ENCODE data around the gene ANAPC2. TPM values are rescaled to one million over a fixed set of nuclear protein-coding genes. Genes with fewer than 3 reads are reported as not detected.
A peak's percentile ranks its signal among the peaks of the same experiment; 100 is the strongest.

The ANAPC2 gene
- total RNA-seq, 1 experiment from 2014 or later = 9.0 TPM

DNA sequence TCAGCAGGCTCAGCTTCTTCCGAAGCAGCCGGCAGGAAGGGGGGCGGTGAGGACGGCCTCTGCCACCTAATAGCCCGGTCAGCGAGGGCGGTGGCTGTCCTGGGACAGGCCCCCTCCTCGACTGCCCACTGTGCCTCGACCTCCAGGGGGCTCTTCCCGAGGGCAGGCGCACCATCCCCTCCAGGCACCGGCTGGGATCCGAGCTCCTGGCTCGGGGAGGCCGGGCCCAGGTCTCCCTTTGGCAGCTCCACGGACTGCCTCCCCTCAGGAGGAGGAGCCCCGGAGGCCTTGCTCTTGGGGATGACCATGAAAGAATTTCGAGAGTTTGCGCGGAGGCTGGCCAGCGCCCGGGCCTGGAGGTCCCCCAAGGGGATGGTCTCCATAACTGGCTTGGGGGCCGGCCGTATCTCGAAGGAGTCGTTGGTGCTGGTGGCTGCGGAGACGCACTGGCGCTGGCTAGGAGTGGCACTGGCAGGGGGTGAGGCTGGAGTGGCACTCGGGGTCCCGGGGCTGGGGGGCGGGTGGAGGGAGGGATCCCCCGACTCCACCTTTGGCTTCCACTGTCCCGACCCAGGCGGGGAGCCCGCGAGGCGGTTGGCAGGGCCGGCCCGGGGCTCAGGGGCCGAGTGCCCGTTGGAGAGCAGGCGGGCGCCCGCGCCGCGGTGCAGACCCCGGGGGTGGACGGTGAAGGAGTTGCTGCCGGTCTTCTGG lies 11.2 kb upstream of the ANAPC2 start:
- no peak for DNase-seq (ENCODE audit: low read depth, low spot score)
- in situ Hi-C loops (cut with HindIII; ENCODE audit: low pct_unique_long_range_greater_than_20kb, low sequenced_read_pairs) = no loop called here

DNA sequence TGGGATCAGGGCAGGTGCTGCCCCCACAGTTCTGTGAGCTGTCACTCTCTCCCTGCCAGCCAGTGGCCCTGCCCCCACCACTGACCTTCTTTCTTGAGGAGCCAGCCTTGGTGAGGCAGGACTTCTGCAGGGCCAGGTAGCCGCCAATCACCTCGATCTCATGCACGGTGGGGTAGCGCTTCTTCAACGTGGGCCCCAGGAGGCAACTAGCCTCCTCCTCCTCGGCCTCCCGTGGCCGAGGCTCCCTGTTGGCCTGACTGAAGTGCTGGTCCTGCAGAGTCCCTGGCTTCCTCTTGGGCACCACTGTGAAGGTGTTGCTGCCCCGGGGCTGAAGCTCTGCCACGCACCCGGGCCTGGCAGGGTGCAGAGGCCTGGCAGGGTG lies 10.5 kb upstream of the ANAPC2 start:
- no peak for DNase-seq (ENCODE audit: low read depth, low spot score)
- in situ Hi-C loops (cut with HindIII; ENCODE audit: low pct_unique_long_range_greater_than_20kb, low sequenced_read_pairs) = no loop called here

DNA sequence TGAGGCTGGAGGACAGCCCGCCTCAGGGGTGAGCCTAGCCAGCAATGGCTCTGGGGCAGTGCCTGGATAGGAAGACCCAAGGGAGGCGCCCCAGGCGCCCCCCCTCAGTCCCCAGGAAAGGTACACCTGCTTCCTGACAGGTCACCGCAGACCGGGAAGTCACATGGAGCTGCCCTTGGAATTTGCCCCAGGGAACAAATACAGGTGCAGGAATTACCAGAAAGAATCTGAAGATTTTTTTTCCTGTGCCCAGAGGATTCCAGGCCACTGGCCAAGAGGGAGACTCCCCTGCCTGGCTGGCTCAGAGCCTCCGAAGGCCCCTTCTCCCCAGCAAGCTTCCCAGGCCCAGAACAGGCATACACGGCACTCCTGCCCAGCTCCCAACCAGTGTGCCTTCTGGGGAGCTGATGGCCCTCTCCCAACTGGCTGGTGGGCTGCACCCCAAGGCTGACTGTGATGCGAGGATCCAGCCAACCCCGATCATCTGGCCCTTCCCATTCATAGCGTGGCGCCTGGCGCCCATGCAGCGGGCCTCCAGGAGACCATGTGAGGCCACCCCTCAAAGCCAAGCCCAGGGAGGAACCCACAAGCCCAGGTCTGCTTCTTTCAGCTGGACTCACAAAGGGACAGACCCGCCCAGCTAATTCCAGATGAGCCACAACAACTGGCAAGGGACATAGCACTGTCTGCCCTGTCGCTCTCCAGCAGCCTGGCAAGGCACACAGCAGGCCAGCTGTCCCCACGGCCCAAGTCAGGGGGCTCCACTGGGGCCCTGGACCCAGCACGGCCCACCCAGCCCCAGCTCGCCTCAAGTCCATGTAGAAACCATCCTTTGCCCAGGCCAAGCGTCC lies 9.9 kb upstream of the ANAPC2 start:
- in situ Hi-C loops (cut with HindIII; ENCODE audit: low pct_unique_long_range_greater_than_20kb, low sequenced_read_pairs) = no loop called here
- DNase-seq (ENCODE audit: low read depth, low spot score) = no peak

DNA sequence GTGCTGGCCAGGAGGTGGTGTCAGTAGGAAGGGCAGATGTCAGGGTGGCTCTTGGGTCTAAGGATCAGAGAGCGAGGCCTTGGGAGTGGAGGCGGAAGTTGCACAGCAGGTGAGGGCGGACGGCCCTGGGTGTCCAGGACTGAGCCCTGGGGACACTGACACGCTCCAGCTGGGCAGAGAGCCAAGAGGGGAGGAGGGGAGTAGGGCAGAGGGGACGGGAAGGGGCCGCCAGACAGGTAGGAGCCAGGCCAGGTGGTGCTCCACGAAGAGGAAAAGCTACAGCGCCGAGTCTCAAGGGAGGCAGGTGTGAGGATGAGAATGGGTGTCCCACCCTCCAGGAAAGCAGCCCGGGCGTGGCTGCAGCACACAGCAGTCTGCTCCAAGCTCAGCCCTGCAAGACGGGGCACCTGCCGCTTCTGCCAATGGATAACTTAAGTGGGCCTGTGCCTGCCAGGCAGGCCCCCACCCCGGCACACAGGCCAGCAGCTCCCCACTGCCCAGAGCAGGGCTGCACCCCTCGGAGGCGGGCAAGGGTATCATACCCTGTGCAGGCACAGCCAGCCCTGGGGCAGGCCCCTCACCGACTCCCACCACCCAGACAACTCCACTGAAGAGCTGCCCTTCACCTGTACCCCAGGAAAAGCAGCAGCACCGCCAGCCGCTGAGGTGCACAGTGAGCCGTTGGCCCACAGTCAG lies 7.3 kb upstream of the ANAPC2 start:
- in situ Hi-C loops (cut with HindIII; ENCODE audit: low pct_unique_long_range_greater_than_20kb, low sequenced_read_pairs) = no loop called here
- no peak for DNase-seq (ENCODE audit: low read depth, low spot score)

DNA sequence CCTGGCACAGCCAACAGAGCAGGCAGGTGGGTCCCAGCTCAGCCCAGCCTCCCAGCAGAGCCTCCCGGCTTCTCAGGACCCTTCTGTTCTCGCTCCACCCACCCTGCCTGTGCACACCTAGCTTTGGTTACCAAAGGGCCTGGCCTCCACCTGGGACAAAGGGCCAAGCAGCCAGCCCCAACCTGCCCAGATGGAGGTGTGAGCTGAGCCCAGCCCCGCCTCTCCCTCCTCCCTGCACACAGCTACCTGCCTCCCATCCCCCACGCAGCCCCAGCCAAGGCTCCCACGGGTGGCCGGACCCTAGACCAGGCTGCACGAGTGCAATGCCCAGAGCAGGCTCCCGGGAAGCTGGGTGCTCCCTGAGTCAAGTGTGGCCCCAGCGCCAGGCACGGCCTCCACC lies 6.5 kb upstream of the ANAPC2 start:
- no peak for DNase-seq (ENCODE audit: low read depth, low spot score)
- in situ Hi-C loops (cut with HindIII; ENCODE audit: low pct_unique_long_range_greater_than_20kb, low sequenced_read_pairs) = no loop called here

DNA sequence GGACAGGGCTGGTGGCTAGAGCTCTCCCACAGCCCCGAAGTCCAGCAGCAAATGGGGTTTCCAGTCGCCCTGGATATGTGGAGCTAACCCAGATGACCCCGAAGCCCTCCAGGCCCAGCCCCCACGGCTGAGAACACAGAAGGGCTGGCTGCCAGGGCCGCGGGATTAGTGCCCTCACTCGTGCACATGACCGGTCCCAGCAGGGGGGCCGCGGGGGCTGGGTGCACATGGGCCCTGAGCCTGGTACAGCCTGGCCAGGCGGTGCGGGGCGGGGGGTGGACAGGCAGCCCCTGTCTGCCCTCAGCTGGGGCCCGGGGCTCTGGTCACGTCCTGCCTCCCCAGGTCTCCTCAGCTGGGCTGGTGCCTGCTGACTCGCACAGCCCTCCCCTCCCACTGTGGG lies 6.0 kb upstream of the ANAPC2 start:
- in situ Hi-C loops (cut with HindIII; ENCODE audit: low pct_unique_long_range_greater_than_20kb, low sequenced_read_pairs) = no loop called here
- DNase-seq (ENCODE audit: low read depth, low spot score) = peak; percentile 27

DNA sequence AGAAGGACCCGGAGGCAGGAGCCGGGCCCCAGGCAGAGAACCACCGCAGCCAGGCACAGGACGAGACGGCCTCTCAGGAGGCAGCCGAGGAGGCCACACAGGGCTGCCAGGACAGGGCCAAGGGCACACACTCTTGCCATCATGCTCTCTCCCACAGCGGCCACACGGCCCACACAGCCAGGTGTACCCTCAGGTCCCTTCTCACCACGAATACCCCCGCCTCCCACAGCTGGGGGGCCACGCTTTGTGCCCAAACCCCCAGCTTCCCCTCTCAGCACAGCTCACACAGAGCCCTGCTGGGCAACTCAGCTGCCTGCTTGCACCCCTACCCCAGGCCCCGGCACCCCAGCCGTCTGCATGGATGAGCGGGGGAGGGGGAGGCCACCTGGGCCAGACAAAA lies 5.4 kb upstream of the ANAPC2 start:
- in situ Hi-C loops (cut with HindIII; ENCODE audit: low pct_unique_long_range_greater_than_20kb, low sequenced_read_pairs) = no loop called here
- DNase-seq (ENCODE audit: low read depth, low spot score) = no peak

DNA sequence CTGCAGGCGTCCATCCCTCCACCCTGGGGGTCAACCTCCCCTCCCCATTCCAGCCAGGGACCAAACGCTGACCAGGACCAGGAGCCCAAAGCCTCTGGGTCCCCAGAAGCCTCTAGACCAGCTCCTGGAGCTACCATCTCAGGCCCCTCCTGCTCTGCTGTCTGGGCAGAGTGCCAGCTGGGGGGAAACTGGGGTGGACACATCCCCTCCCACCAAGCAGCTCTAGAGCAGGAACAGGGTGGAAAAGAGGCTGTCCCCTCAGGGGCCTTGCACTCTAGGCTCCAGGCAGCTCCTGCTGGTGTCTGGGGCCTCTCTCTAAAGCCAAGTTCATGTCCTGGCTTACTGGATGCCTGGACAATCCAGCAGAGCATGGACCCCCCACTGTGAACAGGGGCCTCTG lies 4.5 kb upstream of the ANAPC2 start:
- DNase-seq (ENCODE audit: low read depth, low spot score) = no peak
- in situ Hi-C loops (cut with HindIII; ENCODE audit: low pct_unique_long_range_greater_than_20kb, low sequenced_read_pairs) = no loop called here

DNA sequence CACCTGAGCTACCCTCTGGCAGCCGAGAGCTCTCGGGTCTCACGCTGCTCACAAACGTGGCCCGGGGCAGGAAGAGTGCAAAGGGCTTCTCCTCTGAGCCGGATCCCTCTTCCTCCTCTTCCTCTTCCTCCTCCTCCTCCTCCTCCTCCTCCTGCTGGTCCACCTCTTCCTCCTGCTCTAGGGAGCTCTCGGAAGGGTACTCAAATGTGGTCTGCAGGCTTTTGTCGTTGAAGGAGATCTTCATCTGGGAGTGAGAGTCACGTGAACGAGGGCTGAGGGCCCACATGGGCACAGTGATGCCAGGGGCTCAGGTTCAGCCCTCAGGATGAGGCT lies 4.1 kb upstream of the ANAPC2 start:
- DNase-seq (ENCODE audit: low read depth, low spot score) = no peak
- in situ Hi-C loops (cut with HindIII; ENCODE audit: low pct_unique_long_range_greater_than_20kb, low sequenced_read_pairs) = no loop called here

DNA sequence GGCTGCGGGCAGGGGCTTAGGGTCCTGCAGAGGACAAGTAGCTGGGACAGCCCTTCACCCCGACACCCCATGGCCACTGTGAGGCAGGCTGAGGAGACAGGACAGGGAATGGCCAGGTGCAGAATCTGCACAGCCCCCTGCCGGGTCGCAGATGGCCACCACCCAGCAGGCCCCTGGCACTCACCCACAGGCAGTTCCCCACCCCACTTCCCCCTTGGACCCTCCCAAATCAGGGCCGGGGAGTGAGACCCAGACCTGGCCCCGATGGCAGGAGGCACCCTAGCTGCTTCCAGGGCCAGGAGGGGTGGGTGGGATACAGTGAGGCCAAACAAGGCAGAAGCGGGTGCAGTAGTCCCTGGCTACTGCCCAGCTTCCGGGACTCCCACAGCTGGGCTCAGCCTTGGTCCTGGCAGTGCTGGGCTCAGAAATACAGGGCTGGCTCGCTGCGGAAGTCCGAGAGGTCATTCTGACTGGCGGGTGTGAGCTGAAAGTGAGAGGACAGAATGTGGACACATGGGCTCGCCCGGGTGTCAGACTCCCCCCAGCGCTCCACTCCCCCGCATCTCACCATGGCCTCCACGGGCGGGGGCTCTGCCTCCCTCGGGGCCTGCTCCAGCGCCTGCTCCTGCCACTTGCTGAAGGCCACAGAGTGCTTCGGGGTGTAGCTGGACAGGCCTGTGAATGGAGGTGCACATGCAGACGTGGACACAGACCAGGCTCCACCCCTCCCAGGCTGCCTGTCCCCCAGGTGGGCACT lies 3.5 kb upstream of the ANAPC2 start:
- no peak for DNase-seq (ENCODE audit: low read depth, low spot score)
- in situ Hi-C loops (cut with HindIII; ENCODE audit: low pct_unique_long_range_greater_than_20kb, low sequenced_read_pairs) = no loop called here

DNA sequence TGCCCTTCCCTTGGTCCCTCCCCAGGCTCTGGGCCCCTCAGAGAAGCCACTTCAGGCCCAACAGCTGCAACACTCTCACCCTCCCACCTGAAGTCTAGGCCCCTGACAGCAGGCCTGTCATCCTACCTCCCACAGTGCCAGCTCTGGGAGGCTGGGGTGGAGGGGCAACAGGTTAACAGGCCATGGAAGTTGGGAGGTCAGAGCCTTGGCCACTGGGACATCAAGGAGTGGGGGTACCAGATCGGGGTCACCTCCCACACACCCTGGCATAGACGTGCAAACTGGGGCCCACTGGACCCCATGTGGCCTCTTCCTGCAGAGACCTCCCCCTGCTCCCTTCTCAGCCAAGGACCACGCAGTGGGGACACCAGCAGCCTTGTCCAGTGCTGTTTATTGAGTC lies 2.9 kb upstream of the ANAPC2 start:
- in situ Hi-C loops (cut with HindIII; ENCODE audit: low pct_unique_long_range_greater_than_20kb, low sequenced_read_pairs) = no loop called here

DNA sequence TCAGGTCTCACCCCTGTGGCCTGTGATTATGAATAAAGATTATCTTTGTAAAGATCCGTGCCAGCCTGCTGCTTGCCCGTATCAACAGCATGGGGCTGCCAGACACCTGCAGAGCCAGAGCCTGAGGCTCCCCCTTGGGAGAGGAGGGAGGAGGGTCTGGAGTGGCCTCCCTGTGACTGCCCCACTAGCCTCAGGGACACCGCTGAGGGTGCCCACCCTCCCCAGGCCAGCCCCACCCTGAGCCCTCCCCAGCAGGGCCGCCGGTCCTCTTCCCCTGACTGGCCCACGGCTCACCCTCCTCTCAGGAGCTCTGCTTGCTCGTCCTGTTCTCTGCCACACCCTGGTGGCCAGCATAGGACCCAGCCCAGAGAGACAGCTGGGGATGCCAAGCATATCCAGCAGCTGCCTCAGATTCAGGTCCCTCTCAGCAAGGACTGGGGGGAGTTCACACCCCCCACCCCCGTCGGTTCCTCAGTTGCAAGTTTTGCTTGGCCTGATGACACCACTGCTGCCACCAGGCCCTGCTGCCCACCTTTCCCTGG lies 2.0 kb upstream of the ANAPC2 start:
- no peak for DNase-seq (ENCODE audit: low read depth, low spot score)
- in situ Hi-C loops (cut with HindIII; ENCODE audit: low pct_unique_long_range_greater_than_20kb, low sequenced_read_pairs) = no loop called here

More for the DNA sequence above, 2.9 kb upstream of the ANAPC2 start:
- DNase-seq (ENCODE audit: low read depth, low spot score) = no peak

DNA sequence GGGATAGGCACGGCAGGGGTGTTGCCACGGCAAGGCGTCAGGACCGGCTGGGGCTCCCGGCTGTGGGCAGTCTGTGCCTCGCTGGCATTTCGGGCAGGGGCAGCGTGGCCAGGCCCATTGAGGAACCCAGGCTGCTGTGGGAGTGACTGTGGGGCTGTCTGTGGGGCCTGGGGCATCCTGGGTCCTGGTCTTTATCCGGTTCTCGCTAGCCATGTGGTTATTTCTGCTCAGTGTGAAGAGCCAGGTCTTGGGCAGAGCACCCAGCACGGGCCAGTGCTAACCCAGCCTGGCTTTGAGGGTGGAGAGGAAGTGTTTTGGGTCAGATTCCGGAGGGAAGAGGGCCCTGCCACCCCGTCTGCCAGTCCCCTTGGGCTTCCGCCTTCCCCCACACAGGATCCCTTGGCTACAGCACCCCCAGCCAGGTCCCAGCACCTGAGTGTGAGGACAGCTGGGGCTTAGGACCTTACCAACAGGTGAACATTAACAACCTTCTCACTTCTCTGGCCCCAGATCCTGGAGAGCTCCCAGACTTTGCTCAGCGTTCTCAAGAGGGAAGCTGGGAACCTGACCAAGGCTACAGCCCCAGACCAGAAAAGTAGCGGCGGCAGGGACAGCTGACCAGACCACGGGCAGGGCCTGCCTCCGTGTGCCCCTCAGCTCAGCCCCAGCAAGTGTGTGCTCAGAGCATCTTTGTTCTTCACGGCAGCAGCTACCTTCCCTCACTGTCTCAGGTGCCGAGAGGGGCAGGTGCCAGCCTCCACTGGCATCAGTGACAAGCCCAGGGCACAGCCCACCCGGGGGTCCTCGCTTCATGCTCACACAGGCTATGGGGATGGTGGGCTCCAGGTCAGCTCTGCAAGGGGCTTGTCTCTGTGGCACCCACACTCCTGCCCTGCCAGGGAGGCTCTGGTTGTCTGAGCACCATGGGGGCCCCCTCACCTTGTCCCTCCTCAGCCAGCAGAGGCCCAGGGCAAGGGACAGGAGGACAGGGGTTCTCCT lies 1.2 kb upstream of the ANAPC2 start:
- no peak for DNase-seq (ENCODE audit: low read depth, low spot score)
- in situ Hi-C loops (cut with HindIII; ENCODE audit: low pct_unique_long_range_greater_than_20kb, low sequenced_read_pairs) = no loop called here

DNA sequence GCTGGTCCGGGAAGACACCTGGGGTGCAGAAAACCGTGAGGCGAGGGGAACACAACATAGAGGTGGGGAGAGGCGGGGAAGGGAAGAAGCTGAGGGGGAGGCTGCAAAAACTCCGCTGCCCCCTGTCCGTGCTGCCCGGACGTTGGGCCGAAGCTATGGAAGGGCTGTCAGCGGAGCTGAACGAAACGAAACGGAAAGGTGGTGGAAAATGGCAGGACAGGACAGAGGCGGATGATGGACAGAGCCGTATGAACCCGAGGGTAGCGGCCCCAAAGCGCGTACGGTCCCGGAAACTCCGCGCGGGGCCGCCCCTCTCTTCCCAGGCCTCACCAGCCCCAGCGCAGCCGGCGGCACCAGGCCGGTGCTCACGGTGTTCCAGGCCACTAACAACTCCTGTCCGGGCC lies 272 bp downstream of the ANAPC2 start:
- no peak for DNase-seq (ENCODE audit: low read depth, low spot score)
- in situ Hi-C loops (cut with HindIII; ENCODE audit: low pct_unique_long_range_greater_than_20kb, low sequenced_read_pairs) = no loop called here

DNA sequence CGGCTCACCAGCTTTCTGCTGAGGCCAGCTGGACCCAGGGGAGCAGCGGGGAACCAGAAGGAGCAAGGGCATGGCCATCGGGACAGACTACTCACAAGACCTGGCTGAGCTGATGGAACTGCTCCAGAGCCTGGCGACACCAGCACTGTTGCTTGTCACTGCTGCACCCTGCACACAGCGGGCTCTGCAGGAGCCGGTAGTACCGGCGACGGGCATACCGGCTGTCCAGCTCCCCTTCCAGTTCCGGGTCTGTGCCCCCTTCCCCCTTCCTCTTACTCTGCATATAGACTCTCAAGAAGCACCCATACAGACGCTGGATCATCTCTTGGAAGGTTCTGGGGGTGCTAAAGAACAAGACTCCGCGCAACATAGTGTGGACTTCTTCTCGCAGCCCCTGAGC lies 974 bp downstream of the ANAPC2 start:
- no peak for DNase-seq (ENCODE audit: low read depth, low spot score)
- in situ Hi-C loops (cut with HindIII; ENCODE audit: low pct_unique_long_range_greater_than_20kb, low sequenced_read_pairs) = no loop called here

DNA sequence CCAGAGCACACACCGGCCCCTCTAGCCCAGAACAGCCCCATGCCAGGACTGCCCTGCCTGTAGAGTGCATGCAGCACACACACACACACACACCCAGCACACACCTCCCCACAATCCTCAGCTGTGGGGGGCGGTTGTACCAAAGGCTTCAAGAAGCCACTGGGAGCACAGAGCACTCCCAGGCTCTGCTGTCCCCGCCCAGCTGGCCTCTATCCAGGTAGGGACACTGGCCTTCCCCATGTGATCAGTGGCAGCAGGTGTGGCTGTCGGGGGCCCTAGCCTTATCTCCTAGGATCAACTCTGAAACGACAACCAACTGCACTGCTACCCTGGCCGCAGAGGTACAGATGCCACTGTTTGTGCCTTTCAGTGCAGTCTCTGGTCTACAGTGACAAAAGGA lies 2.0 kb downstream of the ANAPC2 start:
- in situ Hi-C loops (cut with HindIII; ENCODE audit: low pct_unique_long_range_greater_than_20kb, low sequenced_read_pairs) = no loop called here
- no peak for DNase-seq (ENCODE audit: low read depth, low spot score)

DNA sequence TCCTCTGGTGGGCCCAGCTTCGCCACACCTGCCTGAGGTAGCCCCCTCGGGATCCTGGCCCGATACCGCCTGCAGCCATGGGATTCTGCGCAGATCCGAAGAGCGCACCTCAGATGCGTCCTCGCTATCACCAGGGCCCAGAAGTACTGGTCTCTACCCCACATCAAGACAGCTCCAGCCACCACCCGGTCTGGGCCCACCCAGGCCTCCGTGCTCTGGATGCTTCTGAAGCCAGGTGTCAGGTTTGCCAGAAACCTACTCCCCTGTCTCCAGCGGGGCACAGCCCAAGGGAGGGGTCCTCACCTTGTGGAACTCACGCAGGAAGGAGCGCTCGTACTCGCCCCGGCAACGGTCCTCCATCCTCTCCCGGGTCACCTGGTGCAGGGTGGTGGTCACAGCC lies 2.4 kb downstream of the ANAPC2 start:
- no peak for DNase-seq (ENCODE audit: low read depth, low spot score)
- in situ Hi-C loops (cut with HindIII; ENCODE audit: low pct_unique_long_range_greater_than_20kb, low sequenced_read_pairs) = no loop called here
